ENCODE data around the gene KPNA1.

The KPNA1 gene

GRCh38 chr3:122514123-122515019 is at the start of gene KPNA1:
Gene KPNA1, minus strand, starts transcription at chr3:122514939. Its CDS starts 18,374 bp downstream, at chr3:122496565.
- FAIRE-seq, result no peak

GRCh38 chr3:122564155-122564912 is 49.6 kb upstream of the KPNA1 start, which contains the start of the genes DTX3L and PARP9:
Gene DTX3L, plus strand, starts transcription at chr3:122564338. Its CDS starts 89 bp downstream, at chr3:122564427.
Gene PARP9, minus strand, starts transcription at chr3:122564300. Its CDS starts 4,680 bp downstream, at chr3:122559620.
- no peak for FAIRE-seq

GRCh38 chr3:122563717-122564025 is 48.9 kb upstream of the KPNA1 start:
- FAIRE-seq, result no peak

- no peak for FAIRE-seq
Measured at GRCh38 chr3:122562923-122563716, 48.4 kb upstream of the KPNA1 start.

GRCh38 chr3:122560680-122561079 is 45.9 kb upstream of the KPNA1 start:
- FAIRE-seq, result no peak

- no peak for FAIRE-seq
Measured at GRCh38 chr3:122559906-122560305, 45.2 kb upstream of the KPNA1 start.

- FAIRE-seq, result no peak
Measured at GRCh38 chr3:122558605-122559004, 43.9 kb upstream of the KPNA1 start.

GRCh38 chr3:122557356-122557755 is 42.6 kb upstream of the KPNA1 start:
- no peak for FAIRE-seq

- FAIRE-seq, result no peak
Measured at GRCh38 chr3:122555275-122556071, 40.7 kb upstream of the KPNA1 start.

GRCh38 chr3:122553171-122553570 is 38.4 kb upstream of the KPNA1 start:
- FAIRE-seq, result no peak

- no peak for FAIRE-seq
Measured at GRCh38 chr3:122548619-122549018, 33.9 kb upstream of the KPNA1 start.

- no peak for FAIRE-seq
Measured at GRCh38 chr3:122548076-122548475, 33.3 kb upstream of the KPNA1 start.

- FAIRE-seq, result no peak
Measured at GRCh38 chr3:122546151-122546550, 31.4 kb upstream of the KPNA1 start.

GRCh38 chr3:122538956-122539490 is 24.3 kb upstream of the KPNA1 start:
- no peak for FAIRE-seq

GRCh38 chr3:122536632-122537001 is 21.9 kb upstream of the KPNA1 start:
- FAIRE-seq, result no peak

- no peak for FAIRE-seq
Measured at GRCh38 chr3:122535964-122536631, 21.4 kb upstream of the KPNA1 start.

GRCh38 chr3:122533931-122534334 is 19.2 kb upstream of the KPNA1 start:
- FAIRE-seq, result no peak

- FAIRE-seq, result no peak
Measured at GRCh38 chr3:122533480-122533879, 18.7 kb upstream of the KPNA1 start.

- no peak for FAIRE-seq
Measured at GRCh38 chr3:122530164-122530563, 15.4 kb upstream of the KPNA1 start.

- FAIRE-seq, result no peak
Measured at GRCh38 chr3:122523317-122523716, 8.6 kb upstream of the KPNA1 start.

GRCh38 chr3:122520861-122521260 is 6.1 kb upstream of the KPNA1 start:
- FAIRE-seq, result no peak

All from TTC549 (cell line).